Measurements from ENCODE around the gene NMRK1.

DNA sequence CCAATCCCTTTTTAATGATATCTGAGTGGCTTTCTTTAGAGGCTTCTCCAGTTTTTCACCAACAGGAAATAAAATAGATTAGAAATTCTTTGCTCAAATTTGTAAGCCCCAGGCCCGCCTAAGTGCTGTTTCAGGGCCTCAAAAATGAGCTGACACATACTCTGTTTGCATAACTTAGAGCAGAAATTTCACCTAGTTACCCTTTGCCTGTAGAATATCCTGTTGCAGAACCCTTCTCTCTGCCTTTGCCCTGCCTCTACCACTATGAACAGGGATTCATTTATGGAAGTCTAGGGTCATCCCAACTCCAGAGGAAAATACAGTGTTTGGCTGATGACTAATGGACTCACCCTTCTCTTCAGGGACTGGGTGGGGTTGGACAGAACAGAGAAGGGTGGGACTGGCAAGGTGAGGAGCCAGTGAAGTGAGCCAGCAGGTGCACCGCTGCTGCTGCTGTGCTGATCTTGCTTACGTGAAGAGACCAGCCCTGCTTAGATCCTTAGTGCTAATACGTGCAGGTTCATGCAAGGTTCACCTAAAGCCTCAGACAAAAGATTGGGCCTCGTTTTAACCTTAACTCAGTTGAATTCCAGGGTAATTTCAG is 23.2 kb upstream of the NMRK1 start:
- peak in 1 of 3 donors; percentile 27 for TF ChIP-seq POLR2AphosphoS5 (IDR thresholded peaks at IDR 0.05)
- TF ChIP-seq, protein P1, sequence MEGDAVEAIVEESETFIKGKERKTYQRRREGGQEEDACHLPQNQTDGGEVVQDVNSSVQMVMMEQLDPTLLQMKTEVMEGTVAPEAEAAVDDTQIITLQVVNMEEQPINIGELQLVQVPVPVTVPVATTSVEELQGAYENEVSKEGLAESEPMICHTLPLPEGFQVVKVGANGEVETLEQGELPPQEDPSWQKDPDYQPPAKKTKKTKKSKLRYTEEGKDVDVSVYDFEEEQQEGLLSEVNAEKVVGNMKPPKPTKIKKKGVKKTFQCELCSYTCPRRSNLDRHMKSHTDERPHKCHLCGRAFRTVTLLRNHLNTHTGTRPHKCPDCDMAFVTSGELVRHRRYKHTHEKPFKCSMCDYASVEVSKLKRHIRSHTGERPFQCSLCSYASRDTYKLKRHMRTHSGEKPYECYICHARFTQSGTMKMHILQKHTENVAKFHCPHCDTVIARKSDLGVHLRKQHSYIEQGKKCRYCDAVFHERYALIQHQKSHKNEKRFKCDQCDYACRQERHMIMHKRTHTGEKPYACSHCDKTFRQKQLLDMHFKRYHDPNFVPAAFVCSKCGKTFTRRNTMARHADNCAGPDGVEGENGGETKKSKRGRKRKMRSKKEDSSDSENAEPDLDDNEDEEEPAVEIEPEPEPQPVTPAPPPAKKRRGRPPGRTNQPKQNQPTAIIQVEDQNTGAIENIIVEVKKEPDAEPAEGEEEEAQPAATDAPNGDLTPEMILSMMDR (IDR thresholded peaks at IDR 0.05): no peak

Data from stomach (tissue), 4 donors.